ENCODE data around the gene MTMR3.

DNA sequence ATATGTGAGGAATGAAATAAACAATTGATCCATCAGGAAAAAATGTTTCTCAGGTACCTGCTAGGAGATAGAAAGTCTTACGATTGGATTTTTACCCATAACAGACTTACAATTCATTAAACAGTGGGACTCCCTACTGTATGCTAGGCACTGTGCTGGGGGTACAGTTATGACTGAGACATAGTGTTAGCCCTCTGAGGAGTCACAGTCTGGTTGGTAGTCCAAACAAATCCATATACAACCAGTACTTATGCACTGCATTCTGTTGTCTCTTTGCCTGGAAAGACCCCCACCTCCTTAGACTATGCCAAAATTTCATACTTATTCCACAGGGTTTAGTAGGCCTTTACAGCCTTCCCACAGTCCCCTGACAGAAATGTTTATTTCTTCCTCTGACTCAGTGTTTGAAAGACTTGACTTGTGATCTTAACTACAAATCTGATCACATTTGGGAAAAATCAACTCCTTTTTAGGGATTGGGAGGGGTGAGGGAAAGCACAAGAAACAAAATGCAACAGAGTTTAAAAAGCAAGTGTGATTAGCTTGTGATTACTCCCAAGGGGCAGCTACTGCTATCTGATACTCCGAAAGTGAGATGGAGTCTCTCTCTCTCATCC, 127.9 kb downstream of the MTMR3 start:
- TF ChIP-seq CTCF (IDR thresholded peaks at IDR 0.05; ENCODE audit: low read depth, low read length, missing input control) (no peak), RAD21 (IDR thresholded peaks at IDR 0.05) (no peak), EGR1 (IDR thresholded peaks at IDR 0.05; ENCODE audit: low read depth in 2 of 2) (no peak), GABPA (IDR thresholded peaks at IDR 0.05 in 1 of 2, conservative IDR thresholded peaks at IDR 0.05 in 1 of 2) (no peak)
